HUDEP-2 (cell line): ENCODE measurements around the gene ITGB4.
A peak's percentile ranks its signal among the peaks of the same experiment; 100 is the strongest.

ENCODE experiments used
- DNase-seq, 76 experiments: peaks; one replicate each; lab custom pipeline; 2025; ENCODE audit not compliant: unreplicated experiment in 76 of 76; lab: John Stamatoyannopoulos, UW

The ITGB4 gene

DNA sequence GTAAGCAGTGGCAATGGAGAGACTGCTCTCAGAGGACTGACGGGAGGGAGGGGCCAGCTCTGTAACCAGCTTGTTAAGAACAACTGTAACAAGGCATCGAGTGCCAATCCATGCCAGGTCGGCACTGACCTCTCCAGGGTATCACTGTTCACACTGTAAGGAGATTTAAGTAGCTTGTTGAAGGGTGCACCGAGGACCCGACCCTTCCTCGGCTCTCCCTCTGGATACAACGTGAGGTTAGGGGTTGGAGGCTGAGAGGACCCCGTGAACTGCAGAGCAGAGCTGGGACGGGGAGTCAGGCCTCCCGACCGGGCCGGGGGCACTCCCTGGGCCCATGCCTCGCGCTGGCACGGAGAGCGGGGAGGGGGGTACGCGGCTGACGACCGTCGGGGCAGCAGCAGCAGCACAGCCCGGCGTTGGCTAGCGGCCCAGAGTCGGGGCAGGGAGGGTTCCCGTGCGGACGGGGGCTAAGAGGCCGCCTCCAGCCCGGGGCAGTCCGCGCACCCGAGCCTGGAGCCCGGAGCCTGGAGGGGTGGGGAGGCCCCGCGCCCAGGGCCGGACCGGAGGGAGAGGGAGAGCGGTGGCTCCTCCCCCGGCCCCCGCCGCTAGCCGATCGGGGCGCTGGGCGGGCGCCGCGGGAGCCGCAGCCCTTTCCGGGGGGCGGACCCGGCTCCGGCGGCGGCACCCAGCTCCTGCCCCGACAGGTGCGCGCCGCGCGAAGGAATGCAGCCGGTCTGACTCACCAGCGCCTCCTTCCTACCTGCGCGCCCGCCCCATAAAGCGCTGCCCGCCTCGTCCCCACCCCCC is at the start of gene ITGB4:
TSS of gene ITGB4 (plus strand) at position 804 of the 807 bp plus-strand sequence. CDS start 3,245 bp downstream, outside the sequence.
- peak in 20 of 76 experiments; percentile 5 to 54 (median 28) for DNase-seq

GRCh38 chr17:75672011-75672410 is 49.2 kb upstream of the ITGB4 start:
- DNase-seq, result no peak

DNA sequence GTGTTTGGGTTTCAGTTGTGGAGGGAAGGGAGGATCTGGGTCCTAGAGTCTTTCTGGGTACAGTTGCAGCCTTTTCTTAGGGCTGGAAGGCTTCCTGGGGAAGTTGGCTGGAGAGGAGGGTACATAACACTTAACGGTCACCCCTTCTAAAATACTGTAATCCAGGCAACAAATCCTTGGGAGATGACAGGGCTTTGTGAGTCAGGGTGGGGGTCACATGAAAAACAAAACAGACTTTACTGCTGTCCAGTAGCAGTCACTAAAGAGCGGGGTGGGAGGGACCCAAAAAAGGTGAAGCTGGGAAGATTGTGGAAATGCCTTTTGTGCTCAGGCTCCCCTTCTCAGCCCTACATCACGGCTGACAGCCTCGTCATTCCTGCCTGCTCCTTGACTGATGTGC is 47.8 kb upstream of the ITGB4 start:
- no peak for DNase-seq

DNA sequence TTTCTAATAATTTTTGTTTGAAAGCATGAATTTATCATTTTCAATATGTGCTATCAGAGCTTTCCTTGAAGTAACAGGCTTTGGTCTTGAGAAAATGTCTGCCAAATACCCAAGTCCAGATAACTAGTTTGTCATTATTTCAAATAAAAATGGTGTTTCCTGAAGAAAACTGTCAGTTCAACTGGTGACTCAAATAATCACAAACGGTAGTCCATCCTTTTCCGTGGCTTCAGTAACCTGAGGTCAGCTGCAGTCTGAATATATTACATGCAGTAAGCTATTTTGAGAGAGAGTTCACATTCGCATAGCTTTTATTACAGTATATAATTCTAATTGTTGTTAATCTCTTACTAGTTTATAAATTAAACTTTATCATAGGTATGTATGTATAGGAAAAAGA is 44.8 kb upstream of the ITGB4 start:
- DNase-seq, result no peak

DNA sequence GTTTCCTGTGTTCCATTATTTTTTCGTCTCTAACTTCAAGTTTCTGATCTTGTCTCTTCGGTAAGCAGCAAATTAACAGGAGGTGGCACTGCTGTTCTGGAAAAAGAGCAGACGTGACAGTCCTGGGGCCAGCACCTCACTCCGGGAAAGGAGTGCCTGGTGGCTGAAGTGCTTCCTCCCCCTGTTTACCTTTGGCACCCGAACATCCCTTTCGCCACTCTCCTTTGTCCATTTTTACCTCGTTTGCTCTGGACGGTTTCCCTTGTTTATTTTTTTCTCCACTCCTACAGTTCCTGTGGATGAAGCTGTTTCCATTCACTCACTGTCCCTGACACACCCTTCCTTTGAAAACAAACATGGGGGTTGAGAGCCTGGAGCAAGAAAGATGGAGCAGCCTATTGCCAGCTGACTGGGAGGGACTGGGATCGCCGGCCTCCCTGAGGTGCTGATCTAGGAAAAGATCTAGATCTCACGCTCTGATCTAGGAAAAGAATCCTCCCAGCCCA is 41.5 kb upstream of the ITGB4 start:
- DNase-seq, result peak in 6 of 76 experiments; percentile 1 to 32 (median 12)

- no peak for DNase-seq
Observed at GRCh38 chr17:75680431-75680830, 40.8 kb upstream of the ITGB4 start.

DNA sequence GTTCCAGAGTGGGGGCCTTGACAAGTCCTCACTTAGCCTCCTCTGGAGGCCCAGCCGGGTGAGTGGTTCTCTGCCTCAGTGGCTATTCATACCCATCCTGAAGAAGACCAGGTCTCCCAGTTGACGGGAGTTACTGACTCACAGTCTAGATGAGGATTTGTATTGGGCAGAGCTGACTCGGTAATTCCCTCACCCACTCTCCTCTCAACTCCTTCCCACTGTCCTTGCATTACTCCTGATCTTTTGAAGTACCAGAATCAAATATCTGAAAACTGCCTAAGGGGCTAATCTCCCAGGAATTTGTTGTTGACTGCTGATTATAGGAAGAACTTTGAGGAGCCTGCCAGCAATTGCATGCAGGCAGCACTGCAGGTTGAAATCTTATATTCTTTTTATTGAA is 40.0 kb upstream of the ITGB4 start:
- no peak for DNase-seq

DNA sequence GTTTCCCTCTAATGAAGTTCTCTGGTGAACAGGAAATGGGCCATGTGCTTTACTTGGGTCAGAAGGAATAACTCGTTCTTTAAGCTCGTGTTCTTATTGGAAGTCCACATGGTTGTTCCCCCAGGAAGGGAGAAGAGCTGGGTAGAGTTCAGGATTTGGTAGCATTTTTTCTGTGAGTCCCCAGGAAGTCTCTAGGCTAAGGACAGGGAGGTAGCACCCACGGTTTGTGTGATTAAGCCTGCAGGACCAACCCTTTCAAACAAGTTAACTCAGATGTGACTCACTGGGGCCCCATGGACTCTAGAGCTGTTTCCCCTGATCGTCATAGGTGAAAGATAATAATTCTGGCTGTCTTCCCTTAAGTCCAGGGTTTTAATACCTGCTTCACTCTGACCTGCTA is 37.7 kb upstream of the ITGB4 start:
- peak in 35 of 76 experiments; percentile 15 to 68 (median 32) for DNase-seq

- no peak for DNase-seq
Observed at GRCh38 chr17:75684249-75684648, 37.0 kb upstream of the ITGB4 start.

GRCh38 chr17:75684924-75685323 is 36.3 kb upstream of the ITGB4 start:
- no peak for DNase-seq

DNA sequence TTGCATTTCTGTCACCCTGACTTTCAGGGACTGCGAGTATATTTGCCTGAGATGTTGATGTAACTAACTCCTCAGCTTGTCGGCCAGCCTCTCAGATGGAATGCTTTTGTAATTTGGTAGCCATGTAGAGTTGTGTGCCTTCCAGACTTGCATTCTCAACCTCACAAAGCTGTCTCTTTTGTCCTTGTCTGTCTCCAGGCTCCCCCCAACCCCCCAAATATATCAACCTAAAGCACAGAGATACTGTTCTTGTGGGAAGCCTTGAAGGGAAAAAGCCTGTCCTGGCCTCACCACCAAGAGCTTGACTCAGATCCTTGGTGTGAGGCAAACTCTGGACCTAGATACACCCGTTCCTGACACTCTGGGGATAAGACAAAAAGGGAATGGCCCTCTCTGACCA is 35.8 kb upstream of the ITGB4 start:
- DNase-seq, result no peak

DNA sequence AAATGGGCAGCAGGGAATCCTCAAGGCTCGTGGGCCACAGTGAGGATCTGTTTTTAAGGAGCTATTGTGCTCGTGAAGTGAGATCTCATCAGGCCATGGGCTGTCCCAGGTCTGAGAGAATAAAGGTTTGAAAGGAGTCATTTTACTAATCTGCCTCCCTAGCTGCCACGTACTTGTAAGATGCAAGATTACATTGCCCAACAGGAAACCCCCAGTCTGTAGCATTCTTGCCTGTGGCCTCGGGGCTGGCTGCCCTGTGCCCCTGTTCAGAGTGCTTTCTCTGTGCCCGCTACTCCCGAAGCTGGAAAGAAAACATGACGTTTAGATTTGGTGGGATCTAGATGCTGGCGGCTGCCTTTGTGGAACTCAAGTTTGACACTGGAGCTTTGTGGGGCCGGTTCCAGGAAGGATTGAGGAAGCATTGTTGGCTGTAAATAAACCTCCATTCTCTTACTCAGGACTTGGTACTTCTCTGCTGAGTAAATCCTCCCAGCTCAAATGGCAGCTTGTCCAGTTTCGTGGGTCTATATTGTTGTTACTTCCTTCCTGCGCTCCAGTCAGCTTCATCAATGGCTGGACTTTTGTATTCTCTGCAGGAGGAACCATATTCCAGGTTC is 32.9 kb upstream of the ITGB4 start:
- DNase-seq, result no peak

- no peak for DNase-seq
Observed at GRCh38 chr17:75689441-75689873, 31.8 kb upstream of the ITGB4 start.

DNA sequence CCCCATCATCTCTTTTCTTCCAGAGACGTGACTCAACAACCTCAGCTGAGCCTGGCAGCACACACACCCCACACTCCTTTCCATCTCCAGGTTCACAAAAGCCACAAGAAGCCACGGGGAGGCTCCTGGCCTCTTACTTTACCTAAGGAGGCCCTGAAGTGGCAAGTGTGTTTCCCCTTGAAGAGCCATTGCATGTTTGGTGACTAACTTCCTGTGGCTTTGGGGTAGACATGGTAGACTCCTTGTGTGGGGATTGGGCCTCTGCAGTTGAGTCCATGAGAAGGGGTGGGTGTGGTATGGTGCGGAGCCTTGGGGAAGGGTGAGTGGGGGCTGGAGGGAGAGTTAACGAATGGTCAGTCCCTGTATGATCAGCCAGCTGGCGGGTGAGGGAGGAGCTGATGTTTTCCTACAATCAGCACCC is 29.9 kb upstream of the ITGB4 start:
- no peak for DNase-seq

- DNase-seq, result no peak
Observed at GRCh38 chr17:75691801-75692626, 29.2 kb upstream of the ITGB4 start.

GRCh38 chr17:75692976-75693375 is 28.3 kb upstream of the ITGB4 start:
- no peak for DNase-seq

- no peak for DNase-seq
Observed at GRCh38 chr17:75693500-75694481, 27.5 kb upstream of the ITGB4 start.

- DNase-seq, result no peak
Observed at GRCh38 chr17:75694536-75694935, 26.7 kb upstream of the ITGB4 start.

DNA sequence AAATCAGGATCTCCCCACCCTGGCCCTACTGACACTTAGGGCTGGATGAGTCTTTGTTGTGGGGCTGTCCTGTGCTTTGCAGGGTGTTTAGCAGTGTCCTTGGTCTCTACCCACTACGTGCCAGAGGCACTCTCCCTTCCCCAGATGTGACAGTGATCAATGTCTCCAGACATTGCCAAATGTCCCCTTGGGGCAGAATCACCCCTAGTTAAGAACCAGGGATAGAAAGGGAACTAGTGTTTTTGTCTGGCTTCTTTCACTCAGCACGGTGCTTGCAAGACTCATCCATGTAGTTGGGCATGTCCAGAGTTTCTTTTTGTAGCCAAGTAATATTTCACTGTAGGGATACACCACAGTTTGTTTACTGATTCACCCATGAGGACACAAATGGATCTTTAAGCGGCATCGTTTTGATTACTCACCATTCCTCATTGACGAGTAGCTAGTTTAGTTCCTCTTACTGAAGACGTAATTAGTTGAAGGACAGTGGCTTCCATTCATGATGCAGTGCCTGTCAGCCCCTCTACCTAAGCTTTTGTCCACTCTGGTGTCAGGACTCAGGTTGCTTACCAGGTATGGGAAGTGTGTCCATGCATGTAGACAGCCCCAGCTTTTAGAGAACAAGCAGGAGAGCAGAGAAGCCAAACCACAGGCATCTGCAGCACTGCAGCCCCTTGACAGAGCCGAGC is 26.0 kb upstream of the ITGB4 start:
- DNase-seq, result no peak
